WTC11 (cell line): ENCODE measurements around the gene ATP11A. TPM values are rescaled to one million over a fixed set of nuclear protein-coding genes. Genes with fewer than 3 reads are reported as not detected.
A peak's percentile ranks its signal among the peaks of the same experiment; 100 is the strongest.

ENCODE experiments used
- ATAC-seq: fragments of 200-7000 bp; cut with Tn5 transposase; 2 replicates; pipeline ENCODE4 v1.10.0; 2021; ENCODE audit warnings: mild to moderate bottlenecking, moderate library complexity
- CTCF ChIA-PET: fragments of 300-600 bp; sonication (Branson Sonifier 250); formaldehyde crosslinking; loops from one replicate; lab custom pipeline; 2021; ENCODE audit warnings: antibody characterized with exemption; lab: Charles Lee
- POLR2A ChIA-PET: fragments of 350-600 bp; sonication (Branson Sonifier 250); formaldehyde crosslinking; loops from one replicate; lab custom pipeline; 2021; ENCODE audit warnings: antibody characterized with exemption; lab: Charles Lee
- DNase-seq: peaks from one replicate; pipeline ENCODE4 v3.0.0; 2021; ENCODE audit warnings: low spot score
- H3K27ac Mint-ChIP-seq: 2 replicates; pipeline ENCODE4 v1.8.0; 2021; ENCODE audit warnings: mixed read lengths
- H3K27me3 Mint-ChIP-seq: 2 replicates; pipeline ENCODE4 v1.8.0; 2021; ENCODE audit warnings: low read depth, mild to moderate bottlenecking, moderate library complexity, mixed read lengths
- H3K36me3 Mint-ChIP-seq: 2 replicates; pipeline ENCODE4 v1.8.0; 2021; ENCODE audit warnings: mixed read lengths
- H3K4me1 Mint-ChIP-seq: 2 replicates; pipeline ENCODE4 v1.8.0; 2022; ENCODE audit warnings: mixed read lengths
- H3K4me3 Mint-ChIP-seq: 2 replicates; pipeline ENCODE4 v1.8.0; 2021; ENCODE audit warnings: mild to moderate bottlenecking, moderate library complexity, mixed read lengths
- H3K9me3 Mint-ChIP-seq: 2 replicates; pipeline ENCODE4 v1.8.0; 2021; ENCODE audit warnings: mixed read lengths
- CTCF ChIP-seq: fragments of 200-600 bp; IDR thresholded peaks from 2 replicates; pipeline ENCODE4 v1.8.0; 2022; ENCODE audit warnings: antibody characterized with exemption
- ELF4 ChIP-seq: sonication (generic); formaldehyde crosslinking; IDR thresholded peaks from 2 replicates; pipeline ENCODE4 v1.8.1; 2022; ENCODE audit warnings: low read depth, mild to moderate bottlenecking, moderate library complexity, missing genetic modification reagents
- FOXJ3 ChIP-seq: sonication (generic); formaldehyde crosslinking; IDR thresholded peaks from 2 replicates; pipeline ENCODE4 v1.9.0; 2021; ENCODE audit warnings: missing genetic modification reagents, mild to moderate bottlenecking, borderline replicate concordance
- FOXK1 ChIP-seq: sonication (generic); formaldehyde crosslinking; IDR thresholded peaks from 2 replicates; pipeline ENCODE4 v1.8.0; 2022; ENCODE audit warnings: mild to moderate bottlenecking, moderate library complexity, missing genetic modification reagents
- GABPB1 ChIP-seq: sonication (generic); formaldehyde crosslinking; IDR thresholded peaks from 2 replicates; pipeline ENCODE4 v1.8.1; 2023; ENCODE audit warnings: mild to moderate bottlenecking, missing genetic modification reagents
- GTF2I ChIP-seq: fragments of 250-450 bp; sonication (Bioruptor Pico); conservative IDR thresholded peaks from 2 replicates; pipeline ENCODE4 v1.4.0; 2021; ENCODE audit warnings: mild to moderate bottlenecking
- JAZF1 ChIP-seq: fragments of 250-450 bp; sonication (Bioruptor Pico); IDR thresholded peaks from 2 replicates; pipeline ENCODE4 v1.9.0; 2021; ENCODE audit warnings: moderate library complexity, mild to moderate bottlenecking, inconsistent platforms
- MLX ChIP-seq: sonication (generic); formaldehyde crosslinking; IDR thresholded peaks from 2 replicates; pipeline ENCODE4 v1.8.1; 2023; ENCODE audit warnings: mild to moderate bottlenecking, missing genetic modification reagents, moderate library complexity
- MYBL2 ChIP-seq: sonication (generic); formaldehyde crosslinking; IDR thresholded peaks from 2 replicates; pipeline ENCODE4 v1.8.1; 2023; ENCODE audit warnings: mild to moderate bottlenecking, moderate library complexity, missing genetic modification reagents
- NFE2L1 ChIP-seq: sonication (generic); formaldehyde crosslinking; IDR thresholded peaks from 2 replicates; pipeline ENCODE4 v1.8.1; 2023; ENCODE audit warnings: missing genetic modification reagents
- NFYB ChIP-seq: sonication (generic); formaldehyde crosslinking; conservative IDR thresholded peaks from 2 replicates; pipeline ENCODE4 v1.8.0; 2022; ENCODE audit warnings: low read depth, missing genetic modification reagents
- NR3C1 ChIP-seq: sonication (generic); formaldehyde crosslinking; conservative IDR thresholded peaks from 2 replicates; pipeline ENCODE4 v1.8.1; 2023; ENCODE audit warnings: low read depth, mild to moderate bottlenecking, missing genetic modification reagents
- OVOL2 ChIP-seq: fragments of 250-450 bp; sonication (Bioruptor Pico); IDR thresholded peaks from 2 replicates; pipeline ENCODE4 v1.9.0; 2021; ENCODE audit warnings: mild to moderate bottlenecking, borderline replicate concordance
- PREB ChIP-seq: sonication (generic); formaldehyde crosslinking; IDR thresholded peaks from 2 replicates; pipeline ENCODE4 v1.8.1; 2022; ENCODE audit warnings: mild to moderate bottlenecking, missing genetic modification reagents, moderate library complexity, borderline replicate concordance
- ZNF263 ChIP-seq: sonication (generic); formaldehyde crosslinking; IDR thresholded peaks from 2 replicates; pipeline ENCODE4 v1.8.1; 2022; ENCODE audit warnings: low read depth, mild to moderate bottlenecking, moderate library complexity, missing genetic modification reagents
- ZNF396 ChIP-seq: fragments of 250-450 bp; sonication (Bioruptor Pico); IDR thresholded peaks from 2 replicates; pipeline ENCODE4 v1.8.0; 2021; ENCODE audit warnings: mild to moderate bottlenecking, moderate library complexity, borderline replicate concordance
- ZNF423 ChIP-seq: fragments of 250-450 bp; sonication (Bioruptor Pico); IDR thresholded peaks from 2 replicates; pipeline ENCODE4 v2.1.2; 2022; ENCODE audit warnings: mild to moderate bottlenecking, moderate library complexity
- total RNA-seq: library from RNA; stranded (reverse); gene quantifications from 3 replicates; pipeline ENCODE4 v1.2.3, GENCODE V29; 2021
- TF ChIP-seq, protein P1 (sequence below): sonication (generic); formaldehyde crosslinking; conservative IDR thresholded peaks from 2 replicates; pipeline ENCODE4 v1.8.1; 2022; ENCODE audit warnings: mild to moderate bottlenecking, missing genetic modification reagents
- TF ChIP-seq, protein P2 (sequence below): fragments of 250-450 bp; sonication (Bioruptor Pico); IDR thresholded peaks from 2 replicates; pipeline ENCODE4 v1.9.0; 2021; ENCODE audit warnings: mild to moderate bottlenecking
- TF ChIP-seq, protein P3 (sequence below): sonication (generic); formaldehyde crosslinking; IDR thresholded peaks from 2 replicates; pipeline ENCODE4 v1.8.1; 2023; ENCODE audit warnings: mild to moderate bottlenecking, missing genetic modification reagents
- TF ChIP-seq, protein P4 (sequence below): sonication (generic); formaldehyde crosslinking; IDR thresholded peaks from 2 replicates; pipeline ENCODE4 v1.8.1; 2022; ENCODE audit warnings: missing genetic modification reagents, borderline replicate concordance

The ATP11A gene
- total RNA-seq, 1 experiment from 2014 or later, result 100 TPM

DNA sequence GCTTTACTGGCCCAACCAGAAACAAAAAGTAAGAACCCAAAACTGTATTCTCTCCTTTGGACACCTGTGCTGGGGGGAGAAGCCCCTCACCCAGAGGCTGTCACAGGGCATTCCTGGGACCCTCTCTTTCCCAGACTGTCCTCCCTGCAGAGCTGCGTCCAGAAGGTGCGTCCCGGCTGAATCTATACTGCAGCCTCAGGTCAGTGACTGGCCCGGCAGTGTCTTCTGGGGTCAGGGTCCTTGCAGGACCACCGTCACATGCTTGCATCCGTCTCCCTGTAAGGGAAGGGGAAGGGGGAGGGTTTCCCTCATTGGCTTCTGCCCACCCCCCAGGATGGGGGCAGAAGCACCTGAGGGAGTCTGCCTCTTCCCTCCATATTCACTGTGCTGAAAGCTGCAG, 76.5 kb downstream of the ATP11A start:
- no peak for DNase-seq
- CTCF ChIA-PET, result no interaction called here
- TF ChIP-seq, protein P1, sequence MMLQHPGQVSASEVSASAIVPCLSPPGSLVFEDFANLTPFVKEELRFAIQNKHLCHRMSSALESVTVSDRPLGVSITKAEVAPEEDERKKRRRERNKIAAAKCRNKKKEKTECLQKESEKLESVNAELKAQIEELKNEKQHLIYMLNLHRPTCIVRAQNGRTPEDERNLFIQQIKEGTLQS (CRISPR knock-in tag), result no peak
- TF ChIP-seq, protein P2, sequence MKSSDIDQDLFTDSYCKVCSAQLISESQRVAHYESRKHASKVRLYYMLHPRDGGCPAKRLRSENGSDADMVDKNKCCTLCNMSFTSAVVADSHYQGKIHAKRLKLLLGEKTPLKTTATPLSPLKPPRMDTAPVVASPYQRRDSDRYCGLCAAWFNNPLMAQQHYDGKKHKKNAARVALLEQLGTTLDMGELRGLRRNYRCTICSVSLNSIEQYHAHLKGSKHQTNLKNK (CRISPR knock-in tag), result no peak
- no peak for TF ChIP-seq ZNF423 (CRISPR knock-in tag)
- TF ChIP-seq, protein P3, sequence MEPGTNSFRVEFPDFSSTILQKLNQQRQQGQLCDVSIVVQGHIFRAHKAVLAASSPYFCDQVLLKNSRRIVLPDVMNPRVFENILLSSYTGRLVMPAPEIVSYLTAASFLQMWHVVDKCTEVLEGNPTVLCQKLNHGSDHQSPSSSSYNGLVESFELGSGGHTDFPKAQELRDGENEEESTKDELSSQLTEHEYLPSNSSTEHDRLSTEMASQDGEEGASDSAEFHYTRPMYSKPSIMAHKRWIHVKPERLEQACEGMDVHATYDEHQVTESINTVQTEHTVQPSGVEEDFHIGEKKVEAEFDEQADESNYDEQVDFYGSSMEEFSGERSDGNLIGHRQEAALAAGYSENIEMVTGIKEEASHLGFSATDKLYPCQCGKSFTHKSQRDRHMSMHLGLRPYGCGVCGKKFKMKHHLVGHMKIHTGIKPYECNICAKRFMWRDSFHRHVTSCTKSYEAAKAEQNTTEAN (CRISPR knock-in tag), result no peak
- TF ChIP-seq MLX (CRISPR knock-in tag), result no peak
- no peak for TF ChIP-seq OVOL2 (CRISPR knock-in tag)
- no peak for TF ChIP-seq FOXK1 (CRISPR knock-in tag)
- TF ChIP-seq JAZF1 (CRISPR knock-in tag), result no peak
- TF ChIP-seq, all 79 proteins: peak for 0
- Mint-ChIP-seq H3K4me3 (no peak overlapping the region), H3K27ac (peak overlapping the region; percentile 82; the same call in 1 of the 2 replicates), H3K9me3 (no peaks in the 10 kb centered on the region), H3K4me1 (peaks cover 75% of the 10 kb centered on the region), H3K27me3 (no peaks in the 10 kb centered on the region), H3K36me3 (no peaks in the 10 kb centered on the region)
- no peak for ATAC-seq
- POLR2A ChIA-PET, result no interaction called here

GRCh38 chr13:112767506-112768471, 78.0 kb downstream of the ATP11A start:
- ChIA-PET POLR2A (no interaction called here), CTCF (interaction anchor here (1.2 kb wide), 1 partner anchor 127 kb away, joined by 3 read pairs; no protein-coding TSS in a partner anchor)
- DNase-seq (no peak), ATAC-seq (no peak)
- Mint-ChIP-seq H3K9me3 (no peaks in the 10 kb centered on the region), H3K27ac (peak overlapping the region; percentile 86), H3K4me3 (no peak overlapping the region), H3K36me3 (no peaks in the 10 kb centered on the region), H3K27me3 (no peaks in the 10 kb centered on the region), H3K4me1 (peaks cover 67% of the 10 kb centered on the region)
- no peak for TF ChIP-seq ZNF263
- TF ChIP-seq ELF4 (CRISPR knock-in tag), result no peak
- TF ChIP-seq NR3C1 (CRISPR knock-in tag), result no peak
- no peak for TF ChIP-seq NFE2L1 (CRISPR knock-in tag)
- no peak for TF ChIP-seq FOXJ3 (CRISPR knock-in tag)
- no peak for TF ChIP-seq PREB (CRISPR knock-in tag)
- TF ChIP-seq GTF2I (CRISPR knock-in tag), result no peak

GRCh38 chr13:112768795-112769481, 79.1 kb downstream of the ATP11A start:
- Mint-ChIP-seq H3K36me3 (no peaks in the 10 kb centered on the region), H3K27ac (peak overlapping the region; percentile 86), H3K4me3 (no peak overlapping the region), H3K27me3 (no peaks in the 10 kb centered on the region), H3K9me3 (no peaks in the 10 kb centered on the region), H3K4me1 (peaks cover 64% of the 10 kb centered on the region)
- DNase-seq (no peak), ATAC-seq (no peak)
- POLR2A ChIA-PET, result no interaction called here
- CTCF ChIA-PET, result interaction anchor here (1.0 to 1.2 kb wide), 2 partner anchors 128 to 135 kb away, joined by 3 read pairs; no protein-coding TSS in a partner anchor
- TF ChIP-seq ZNF396, result no peak
- no peak for TF ChIP-seq MYBL2 (CRISPR knock-in tag)
- no peak for TF ChIP-seq PREB (CRISPR knock-in tag)
- TF ChIP-seq, protein P4, sequence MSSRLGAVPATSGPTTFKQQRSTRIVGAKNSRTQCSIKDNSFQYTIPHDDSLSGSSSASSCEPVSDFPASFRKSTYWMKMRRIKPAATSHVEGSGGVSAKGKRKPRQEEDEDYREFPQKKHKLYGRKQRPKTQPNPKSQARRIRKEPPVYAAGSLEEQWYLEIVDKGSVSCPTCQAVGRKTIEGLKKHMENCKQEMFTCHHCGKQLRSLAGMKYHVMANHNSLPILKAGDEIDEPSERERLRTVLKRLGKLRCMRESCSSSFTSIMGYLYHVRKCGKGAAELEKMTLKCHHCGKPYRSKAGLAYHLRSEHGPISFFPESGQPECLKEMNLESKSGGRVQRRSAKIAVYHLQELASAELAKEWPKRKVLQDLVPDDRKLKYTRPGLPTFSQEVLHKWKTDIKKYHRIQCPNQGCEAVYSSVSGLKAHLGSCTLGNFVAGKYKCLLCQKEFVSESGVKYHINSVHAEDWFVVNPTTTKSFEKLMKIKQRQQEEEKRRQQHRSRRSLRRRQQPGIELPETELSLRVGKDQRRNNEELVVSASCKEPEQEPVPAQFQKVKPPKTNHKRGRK (CRISPR knock-in tag), result no peak
- no peak for TF ChIP-seq NFYB (CRISPR knock-in tag)
- TF ChIP-seq CTCF, result no peak
- no peak for TF ChIP-seq NFE2L1 (CRISPR knock-in tag)
- no peak for TF ChIP-seq GABPB1 (CRISPR knock-in tag)
